ENCODE data around the gene CMIP. TPM values are rescaled to one million over a fixed set of nuclear protein-coding genes. Genes with fewer than 3 reads are reported as not detected.

Gene CMIP
- polyA plus RNA-seq, 1 experiment: 4.9 TPM

DNA sequence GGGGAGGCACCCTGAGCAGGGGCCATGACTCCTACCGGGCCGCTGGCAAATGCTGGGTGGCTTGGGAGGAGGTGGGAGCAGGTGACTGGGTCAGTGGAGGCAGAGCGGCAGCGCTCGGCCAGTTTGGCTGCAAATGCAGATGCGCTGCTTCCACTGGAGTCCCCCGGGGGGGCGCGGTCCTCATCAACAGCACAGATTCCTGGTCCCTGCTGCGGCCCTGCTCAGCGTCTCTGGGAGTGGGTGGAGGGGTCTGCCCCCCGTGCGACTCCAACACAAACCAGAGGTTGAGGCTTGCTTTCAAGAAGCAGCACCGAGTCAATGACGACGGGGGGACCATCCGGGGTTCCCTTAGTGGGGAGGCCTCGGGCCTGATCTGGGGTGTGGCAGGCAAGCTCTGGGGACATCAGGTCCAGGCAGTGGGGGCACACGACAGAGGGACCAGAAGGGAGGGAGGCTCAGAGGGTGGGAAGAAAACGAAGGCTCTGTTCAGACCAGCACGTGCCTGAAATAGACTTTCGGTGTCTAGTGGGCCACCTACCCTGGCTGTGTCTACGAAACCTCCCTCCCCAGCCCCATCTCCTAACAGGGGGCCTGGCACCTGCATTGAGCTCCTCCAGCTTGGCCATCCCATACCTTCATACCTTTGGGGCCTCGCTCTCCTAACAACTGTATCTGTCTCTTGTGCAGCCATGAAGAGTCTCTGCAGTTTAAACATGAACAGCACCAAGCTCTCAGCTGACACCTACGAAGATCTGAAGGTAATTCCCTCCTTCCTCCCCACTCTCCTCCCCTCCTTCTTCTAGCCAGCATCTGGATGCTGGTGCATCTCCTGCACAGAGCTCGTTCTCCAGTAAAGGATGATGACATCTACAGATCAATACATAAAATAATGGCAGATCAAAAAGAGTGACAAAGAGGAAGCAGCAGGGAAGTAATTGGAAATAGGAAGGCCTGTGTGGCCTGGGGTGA is 262.0 kb downstream of the CMIP start:
- CTCF ChIA-PET: interaction anchor here (2.4 kb wide), 1 partner anchor 10 kb away, joined by 9 read pairs; no protein-coding TSS in a partner anchor

DNA sequence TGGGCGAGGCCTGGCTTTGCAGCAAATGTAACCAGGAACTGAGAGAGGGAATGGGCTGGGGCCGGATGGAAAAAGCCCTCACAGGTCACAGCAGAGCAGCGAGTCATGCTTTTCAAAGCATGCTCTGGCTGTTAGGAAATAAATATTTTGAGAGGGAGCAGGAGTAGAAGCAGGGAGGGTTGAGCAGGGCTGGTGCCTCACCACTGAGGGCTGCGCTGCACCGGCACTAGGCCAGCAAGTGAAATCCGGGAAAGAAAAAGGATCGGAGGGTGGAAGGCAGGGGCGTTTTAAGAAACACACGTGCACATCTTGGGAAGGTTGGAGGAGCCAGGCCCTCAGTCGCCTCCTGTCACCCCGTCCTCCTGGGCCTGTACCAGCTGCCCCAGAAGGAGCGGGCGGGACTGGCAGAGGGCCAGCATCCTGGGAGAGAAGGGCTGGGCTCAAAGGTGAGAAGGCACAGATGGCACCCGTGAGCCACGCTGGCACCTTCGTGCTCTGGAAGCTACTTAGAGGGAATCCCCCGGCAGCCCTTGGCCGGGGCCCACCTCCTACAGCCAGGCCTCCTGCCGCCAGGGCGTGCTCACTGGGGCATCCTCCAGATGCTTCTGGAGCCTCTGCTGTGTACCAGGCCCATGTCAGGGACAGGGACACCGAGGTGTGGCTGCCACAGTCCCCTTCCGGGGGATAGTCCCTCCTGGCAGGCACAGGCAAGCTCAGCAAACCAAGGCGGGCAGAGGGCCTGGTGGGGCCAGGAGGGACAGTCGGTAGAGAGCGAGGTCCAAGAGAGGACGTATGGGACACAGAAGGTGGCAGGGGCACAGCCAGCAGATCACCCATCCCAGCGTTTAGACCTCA is 263.0 kb downstream of the CMIP start:
- TF ChIP-seq, protein P1, sequence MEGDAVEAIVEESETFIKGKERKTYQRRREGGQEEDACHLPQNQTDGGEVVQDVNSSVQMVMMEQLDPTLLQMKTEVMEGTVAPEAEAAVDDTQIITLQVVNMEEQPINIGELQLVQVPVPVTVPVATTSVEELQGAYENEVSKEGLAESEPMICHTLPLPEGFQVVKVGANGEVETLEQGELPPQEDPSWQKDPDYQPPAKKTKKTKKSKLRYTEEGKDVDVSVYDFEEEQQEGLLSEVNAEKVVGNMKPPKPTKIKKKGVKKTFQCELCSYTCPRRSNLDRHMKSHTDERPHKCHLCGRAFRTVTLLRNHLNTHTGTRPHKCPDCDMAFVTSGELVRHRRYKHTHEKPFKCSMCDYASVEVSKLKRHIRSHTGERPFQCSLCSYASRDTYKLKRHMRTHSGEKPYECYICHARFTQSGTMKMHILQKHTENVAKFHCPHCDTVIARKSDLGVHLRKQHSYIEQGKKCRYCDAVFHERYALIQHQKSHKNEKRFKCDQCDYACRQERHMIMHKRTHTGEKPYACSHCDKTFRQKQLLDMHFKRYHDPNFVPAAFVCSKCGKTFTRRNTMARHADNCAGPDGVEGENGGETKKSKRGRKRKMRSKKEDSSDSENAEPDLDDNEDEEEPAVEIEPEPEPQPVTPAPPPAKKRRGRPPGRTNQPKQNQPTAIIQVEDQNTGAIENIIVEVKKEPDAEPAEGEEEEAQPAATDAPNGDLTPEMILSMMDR (IDR thresholded peaks at IDR 0.05; ENCODE audit: insufficient read depth, low read depth, low read length): no peak
- no peak for DNase-seq (ENCODE audit: low read depth)
- ChIA-PET CTCF (interaction anchor here (2.4 kb wide), 1 partner anchor 11 kb away, joined by 9 read pairs; no protein-coding TSS in a partner anchor), POLR2A (no interaction called here)
- Histone ChIP-seq H3K4me3 (ENCODE audit: low read depth, low read length) (no peak overlapping the region), H3K27me3 (ENCODE audit: control insufficient read depth, insufficient read depth, low read length) (no peaks in the 10 kb centered on the region), H3K36me3 (ENCODE audit: control insufficient read depth, insufficient read depth, low read length) (peaks cover 15% of the 10 kb centered on the region; the same call in 1 of the 2 replicates)

More for the DNA sequence above, 262.0 kb downstream of the CMIP start:
- no peak overlapping the region for H3K4me3 ChIP-seq (ENCODE audit: low read depth, low read length)
- no peaks in the 10 kb centered on the region for H3K27me3 ChIP-seq (ENCODE audit: control insufficient read depth, insufficient read depth, low read length)
- POLR2A ChIA-PET: no interaction called here
- DNase-seq (ENCODE audit: low read depth): no peak
- peaks cover 16% of the 10 kb centered on the region for H3K36me3 ChIP-seq (ENCODE audit: control insufficient read depth, insufficient read depth, low read length)
- TF ChIP-seq, protein P1 (IDR thresholded peaks at IDR 0.05; ENCODE audit: insufficient read depth, low read depth, low read length): no peak

DNA sequence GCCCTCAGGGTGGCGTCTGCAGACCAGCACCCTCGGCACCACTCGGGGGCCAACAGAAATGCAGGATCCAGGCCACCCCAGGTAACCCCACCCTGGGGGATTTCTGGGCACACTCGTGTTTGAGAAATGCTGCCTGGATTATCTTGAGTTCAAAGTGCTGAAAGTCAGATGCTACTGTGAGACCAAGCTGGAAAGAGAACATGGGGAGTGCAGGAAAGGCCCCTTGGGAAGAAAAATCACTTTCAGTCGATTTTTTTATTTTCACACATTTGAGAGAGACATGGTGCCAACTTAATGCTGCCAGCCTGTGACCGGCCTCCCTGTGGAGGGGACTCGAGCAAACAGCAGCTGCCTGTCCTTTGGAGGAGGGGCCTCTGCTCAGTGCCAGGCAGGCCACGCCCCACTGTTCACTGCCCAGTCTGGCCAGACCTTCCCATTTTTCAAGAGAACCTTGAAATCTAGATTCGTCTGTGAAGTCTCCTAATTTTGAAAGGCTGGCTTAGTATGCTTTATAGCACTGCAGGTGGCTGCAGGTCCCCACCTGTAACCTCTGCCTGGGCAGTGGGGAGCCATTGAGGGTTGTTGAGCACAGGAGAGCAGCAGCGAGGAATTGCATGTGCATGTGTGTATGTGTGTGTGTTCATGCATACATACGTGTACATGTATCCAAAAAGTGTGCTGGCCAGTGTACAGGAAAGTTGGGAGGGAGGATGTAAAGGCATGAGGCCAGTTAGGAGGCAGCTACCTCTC is 263.8 kb downstream of the CMIP start:
- POLR2A ChIA-PET: no interaction called here
- H3K36me3 ChIP-seq (ENCODE audit: control insufficient read depth, insufficient read depth, low read length): peaks cover 15% of the 10 kb centered on the region; the same call in 1 of the 2 replicates
- TF ChIP-seq, protein P1 (IDR thresholded peaks at IDR 0.05; ENCODE audit: insufficient read depth, low read depth, low read length): no peak
- H3K4me3 ChIP-seq (ENCODE audit: low read depth, low read length): no peak overlapping the region
- CTCF ChIA-PET: interaction anchor here (2.4 kb wide), 1 partner anchor 11 kb away, joined by 9 read pairs; no protein-coding TSS in a partner anchor
- H3K27me3 ChIP-seq (ENCODE audit: control insufficient read depth, insufficient read depth, low read length): no peaks in the 10 kb centered on the region
- DNase-seq (ENCODE audit: low read depth): no peak

DNA sequence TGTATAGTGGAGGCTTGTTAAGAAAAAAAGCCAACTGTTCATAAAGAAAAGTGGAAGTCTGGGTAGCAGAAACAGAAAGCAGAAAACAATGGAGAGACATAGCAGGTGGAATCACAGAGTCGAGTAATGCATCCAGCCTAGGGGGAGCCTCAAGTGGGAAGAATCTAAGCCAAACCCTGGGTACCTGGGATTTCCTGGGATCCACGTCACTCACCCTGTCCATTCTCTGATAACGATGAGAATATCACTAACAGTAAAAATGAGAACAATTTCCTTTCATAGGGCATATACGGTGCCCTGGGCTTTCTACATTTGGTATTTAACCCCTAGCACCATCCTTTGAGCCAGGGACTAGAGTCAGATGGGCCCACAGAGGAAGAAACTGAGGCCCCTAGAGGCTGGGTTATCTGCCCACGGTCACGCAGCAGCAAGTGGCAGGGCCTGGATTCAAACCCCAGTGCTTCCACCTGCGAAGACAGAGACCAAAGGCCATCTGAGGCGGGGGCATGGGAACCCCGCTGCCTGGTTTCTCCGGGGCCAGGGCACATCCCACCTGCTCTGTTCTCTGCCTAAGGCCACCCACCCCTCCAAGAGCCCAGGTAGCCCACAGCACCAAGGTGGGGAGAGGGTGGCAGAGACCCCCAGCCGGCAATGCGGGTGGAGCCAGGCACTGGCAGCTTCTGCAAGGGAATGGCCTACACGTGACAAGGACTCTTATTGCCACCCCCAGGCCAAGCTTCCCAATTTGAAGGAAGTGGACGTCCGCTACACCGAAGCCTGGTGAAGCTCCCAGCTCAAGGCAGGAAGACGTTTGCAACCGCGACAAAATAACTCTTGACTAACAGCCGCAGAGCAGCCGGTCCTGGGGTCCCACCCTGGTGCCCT is 264.6 kb downstream of the CMIP start:
- Histone ChIP-seq H3K4me3 (ENCODE audit: low read depth, low read length) (no peak overlapping the region), H3K27me3 (ENCODE audit: control insufficient read depth, insufficient read depth, low read length) (no peaks in the 10 kb centered on the region), H3K36me3 (ENCODE audit: control insufficient read depth, insufficient read depth, low read length) (peaks cover 15% of the 10 kb centered on the region; the same call in 1 of the 2 replicates)
- DNase-seq (ENCODE audit: low read depth): no peak
- CTCF ChIA-PET: interaction anchor here (2.4 kb wide), 1 partner anchor 12 kb away, joined by 9 read pairs; no protein-coding TSS in a partner anchor
- POLR2A ChIA-PET: no interaction called here
- TF ChIP-seq, protein P1 (IDR thresholded peaks at IDR 0.05; ENCODE audit: insufficient read depth, low read depth, low read length): no peak
